ENCODE measurements around the gene DUSP11. TPM values are rescaled to one million over a fixed set of nuclear protein-coding genes. Genes with fewer than 3 reads are reported as not detected.

Gene DUSP11
- total and polyA plus RNA-seq, 4 donors, result 18.9 to 29.9 (median 23.3) TPM

Other genes with a start within 250 kb of the DUSP11 start
- not detected for gene NAT8, start 137.7 kb downstream of the DUSP11 start, total RNA-seq
- gene NAT8, start 137.7 kb downstream of the DUSP11 start, polyA plus RNA-seq (ENCODE audit: insufficient read length in 2 of 2), result 1 to 10 TPM in 1 of 2 donors, under 1 TPM in 1; 1.00 to 1.5 TPM
- gene TPRKB, start 42.8 kb downstream of the DUSP11 start, total RNA-seq, result 10 to 100 TPM; 31.3 to 34.9 TPM
- 10 to 100 TPM; 55.4 to 55.7 TPM for gene TPRKB, start 42.8 kb downstream of the DUSP11 start, polyA plus RNA-seq (ENCODE audit: insufficient read length in 2 of 2)
- gene C2orf78, start 4.1 kb upstream of the DUSP11 start, total RNA-seq, result not detected
- not detected for gene C2orf78, start 4.1 kb upstream of the DUSP11 start, polyA plus RNA-seq (ENCODE audit: insufficient read length in 2 of 2)
- 10 to 100 TPM; 34.7 to 51.3 TPM for gene STAMBP, start 48.9 kb upstream of the DUSP11 start, total RNA-seq
- gene STAMBP, start 48.9 kb upstream of the DUSP11 start, polyA plus RNA-seq (ENCODE audit: insufficient read length in 2 of 2), result 10 to 100 TPM; 71.9 to 86.9 TPM
- 10 to 100 TPM in 1 of 2 donors, 1 to 10 TPM in 1; 5.3 to 21.0 TPM for gene ACTG2, start 112.9 kb upstream of the DUSP11 start, total RNA-seq
- gene ACTG2, start 112.9 kb upstream of the DUSP11 start, polyA plus RNA-seq (ENCODE audit: insufficient read length in 2 of 2), result 1 to 10 TPM; 5.5 to 6.9 TPM
- gene DGUOK, start 146.8 kb upstream of the DUSP11 start, total RNA-seq, result 10 to 100 TPM; 30.5 to 64.9 TPM
- gene DGUOK, start 146.8 kb upstream of the DUSP11 start, polyA plus RNA-seq (ENCODE audit: insufficient read length in 2 of 2), result 10 to 100 TPM; 85.4 to 89.0 TPM
- gene TET3, start 204.8 kb upstream of the DUSP11 start, total RNA-seq, result 10 to 100 TPM; 12.5 to 13.1 TPM
- gene TET3, start 204.8 kb upstream of the DUSP11 start, polyA plus RNA-seq (ENCODE audit: insufficient read length in 2 of 2), result 10 to 100 TPM; 15.9 to 19.2 TPM